Parathyroid adenoma (tissue), 2 donors: ENCODE results near the gene MYLK.

Source experiments
- H2AFZ ChIP-seq: fragments of 300-600 bp; sonication (generic); one replicate; pipeline ENCODE4 v1.7.0; 2017; ENCODE audit warnings: antibody characterized with exemption, mild to moderate bottlenecking
- H3K27ac ChIP-seq: fragments of 300-600 bp; sonication (generic); one replicate; pipeline ENCODE4 v1.7.0; 2017
- H3K27me3 ChIP-seq: fragments of 300-600 bp; sonication (generic); one replicate; pipeline ENCODE4 v1.7.0; 2017; ENCODE audit warnings: low read length; ENCODE audit not compliant: control insufficient read depth, insufficient read depth
- H3K36me3 ChIP-seq: fragments of 300-600 bp; sonication (generic); one replicate; pipeline ENCODE4 v1.7.0; 2017; ENCODE audit warnings: low read length; ENCODE audit not compliant: control insufficient read depth, insufficient read depth
- H3K4me1 ChIP-seq: fragments of 300-600 bp; sonication (generic); one replicate; pipeline ENCODE4 v1.7.0; 2017; ENCODE audit warnings: control low read depth
- H3K4me2 ChIP-seq: fragments of 300-600 bp; sonication (generic); one replicate; pipeline ENCODE4 v1.7.0; 2017; ENCODE audit warnings: low read length
- H3K4me3 ChIP-seq: fragments of 300-600 bp; sonication (generic); one replicate; pipeline ENCODE4 v1.7.0; 2017; ENCODE audit warnings: low read depth, low read length
- H3K79me2 ChIP-seq: fragments of 300-600 bp; sonication (generic); one replicate; pipeline ENCODE4 v1.7.0; 2017; ENCODE audit warnings: control low read depth
- H3K9ac ChIP-seq: fragments of 300-600 bp; sonication (generic); one replicate; pipeline ENCODE4 v1.7.0; 2017; ENCODE audit warnings: mild to moderate bottlenecking
- H3K9me3 ChIP-seq: fragments of 300-600 bp; sonication (generic); one replicate; pipeline ENCODE4 v1.7.0; 2017; ENCODE audit warnings: low read length; ENCODE audit not compliant: control insufficient read depth
- CTCF ChIP-seq: fragments of 300-600 bp; sonication (generic); IDR thresholded peaks from one replicate; pipeline ENCODE4 v1.7.0; 2017; ENCODE audit warnings: antibody characterized with exemption, mild to moderate bottlenecking
- donor health status: primary hyperparathyroidism.

MYLK gene

GRCh38 chr3:123870033-123870432, 14.1 kb downstream of the MYLK start:
- Histone ChIP-seq H3K4me3 (no peak overlapping the region), H3K4me1 (no peaks in the 10 kb centered on the region), H2AFZ (no peak overlapping the region), H3K36me3 (no peaks in the 10 kb centered on the region), H3K9me3 (no peaks in the 10 kb centered on the region), H3K79me2 (no peaks in the 10 kb centered on the region), H3K9ac (no peak overlapping the region), H3K27ac (no peak overlapping the region), H3K27me3 (no peaks in the 10 kb centered on the region), H3K4me2 (no peak overlapping the region)
- TF ChIP-seq CTCF: no peak

GRCh38 chr3:123869165-123869564, 15.0 kb downstream of the MYLK start:
- Histone ChIP-seq H3K79me2 (no peaks in the 10 kb centered on the region), H3K36me3 (no peaks in the 10 kb centered on the region), H3K9ac (no peak overlapping the region), H3K27me3 (no peaks in the 10 kb centered on the region), H3K27ac (no peak overlapping the region), H3K9me3 (no peaks in the 10 kb centered on the region), H3K4me3 (no peak overlapping the region), H3K4me2 (no peak overlapping the region), H3K4me1 (no peaks in the 10 kb centered on the region), H2AFZ (no peak overlapping the region)
- TF ChIP-seq CTCF: no peak

- no peaks in the 10 kb centered on the region for H3K79me2 ChIP-seq
- H3K9me3 ChIP-seq: no peaks in the 10 kb centered on the region
- H3K4me2 ChIP-seq: no peak overlapping the region
- no peaks in the 10 kb centered on the region for H3K27me3 ChIP-seq
- H3K4me1 ChIP-seq: no peaks in the 10 kb centered on the region
- H2AFZ ChIP-seq: no peak overlapping the region
- H3K4me3 ChIP-seq: no peak overlapping the region
- H3K9ac ChIP-seq: no peak overlapping the region
- no peaks in the 10 kb centered on the region for H3K36me3 ChIP-seq
- TF ChIP-seq CTCF: no peak
- H3K27ac ChIP-seq: no peak overlapping the region
Measured at GRCh38 chr3:123864706-123865105, 19.4 kb downstream of the MYLK start.

GRCh38 chr3:123862152-123862551, 22.0 kb downstream of the MYLK start:
- no peak overlapping the region for H3K4me2 ChIP-seq
- H3K9me3 ChIP-seq: no peaks in the 10 kb centered on the region
- H2AFZ ChIP-seq: no peak overlapping the region
- no peak for TF ChIP-seq CTCF
- no peak overlapping the region for H3K27ac ChIP-seq
- no peaks in the 10 kb centered on the region for H3K4me1 ChIP-seq
- no peak overlapping the region for H3K9ac ChIP-seq
- no peak overlapping the region for H3K4me3 ChIP-seq
- no peaks in the 10 kb centered on the region for H3K27me3 ChIP-seq
- H3K79me2 ChIP-seq: no peaks in the 10 kb centered on the region
- H3K36me3 ChIP-seq: no peaks in the 10 kb centered on the region

GRCh38 chr3:123861081-123861836, 22.9 kb downstream of the MYLK start:
- Histone ChIP-seq H3K4me2 (no peak overlapping the region), H3K4me3 (no peak overlapping the region), H3K79me2 (no peaks in the 10 kb centered on the region), H3K9me3 (no peaks in the 10 kb centered on the region), H3K27ac (no peak overlapping the region), H3K27me3 (no peaks in the 10 kb centered on the region), H3K36me3 (no peaks in the 10 kb centered on the region), H2AFZ (no peak overlapping the region), H3K4me1 (no peaks in the 10 kb centered on the region), H3K9ac (no peak overlapping the region)
- no peak for TF ChIP-seq CTCF
